ENCODE results near the gene RSF1.
A peak's percentile ranks its signal among the peaks of the same experiment; 100 is the strongest.

Gene RSF1

DNA sequence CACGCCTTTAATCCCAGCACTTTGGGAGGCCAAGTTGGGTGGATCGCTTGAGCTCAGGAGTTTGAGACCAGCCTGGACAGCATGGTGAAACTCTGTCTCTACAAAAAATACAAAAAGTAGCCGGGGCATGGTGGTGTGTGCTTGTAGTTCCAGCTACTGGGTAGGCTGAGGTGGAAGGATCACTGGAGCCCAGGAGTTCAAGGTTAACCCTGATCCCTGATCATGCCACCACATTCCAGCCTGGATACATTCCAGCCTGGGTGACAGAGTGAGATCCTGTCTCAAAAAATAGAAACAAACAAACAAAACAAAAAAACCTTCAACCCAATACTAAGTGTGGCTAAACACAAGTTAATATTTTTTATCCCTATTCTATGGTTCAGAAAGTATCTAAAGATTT lies 116.5 kb downstream of the RSF1 start:
- no peaks in the 10 kb centered on the region for H3K4me1 ChIP-seq (ENCODE audit: control insufficient read depth in 1 of 2, insufficient read depth in 2 of 2, low read length in 2 of 2)
- peak; percentile 28 to 64 for DNase-seq
- no peak overlapping the region for H3K9ac ChIP-seq (ENCODE audit: low read length)
- H3K4me3 ChIP-seq (ENCODE audit: low read depth, low read length) = no peak overlapping the region
- no peaks in the 10 kb centered on the region for H3K9me3 ChIP-seq (ENCODE audit: insufficient read depth, low read depth, low read length)
- no peak overlapping the region for H2AFZ ChIP-seq (ENCODE audit: insufficient read depth, low read length, poor library complexity)
- H3K4me2 ChIP-seq (ENCODE audit: low read length) = no peak overlapping the region
- no peak overlapping the region for H3K18ac ChIP-seq (ENCODE audit: low read length)
- H3K36me3 ChIP-seq (ENCODE audit: control insufficient read depth in 1 of 2, insufficient read depth in 2 of 2, low read length in 2 of 2) = no peaks in the 10 kb centered on the region
- no peak overlapping the region for H4K12ac ChIP-seq (ENCODE audit: low read depth, low read length)
- H3K27ac ChIP-seq (ENCODE audit: low read depth, low read length) = no peak overlapping the region
- H2BK12ac ChIP-seq (ENCODE audit: low read length) = no peak overlapping the region
- no peak overlapping the region for H2BK5ac ChIP-seq (ENCODE audit: low read depth, low read length, poor library complexity)
- no peak overlapping the region for H4K8ac ChIP-seq (ENCODE audit: low read depth, low read length)
- no peak overlapping the region for H3K23ac ChIP-seq (ENCODE audit: low read length)
- H2AK5ac ChIP-seq (ENCODE audit: low read length) = no peak overlapping the region
- no peaks in the 10 kb centered on the region for H3K79me2 ChIP-seq (ENCODE audit: control insufficient read depth, insufficient read depth, low read length, poor library complexity)
- H3K4ac ChIP-seq (ENCODE audit: low read depth, low read length) = no peak overlapping the region
- H3K27me3 ChIP-seq (ENCODE audit: insufficient read depth, low read length) = no peaks in the 10 kb centered on the region
- H3K14ac ChIP-seq (ENCODE audit: low read length) = no peak overlapping the region
- WGBS (ENCODE audit: extremely low coverage, insufficient coverage, insufficient read length) = no CpG with 5 or more reads among the region's 3 CpGs
- H2BK120ac ChIP-seq (ENCODE audit: insufficient read depth, low read length, poor library complexity) = no peak overlapping the region
- H3K79me1 ChIP-seq (ENCODE audit: low read length) = no peaks in the 10 kb centered on the region
- H4K91ac ChIP-seq (ENCODE audit: low read depth, low read length) = no peak overlapping the region

DNA sequence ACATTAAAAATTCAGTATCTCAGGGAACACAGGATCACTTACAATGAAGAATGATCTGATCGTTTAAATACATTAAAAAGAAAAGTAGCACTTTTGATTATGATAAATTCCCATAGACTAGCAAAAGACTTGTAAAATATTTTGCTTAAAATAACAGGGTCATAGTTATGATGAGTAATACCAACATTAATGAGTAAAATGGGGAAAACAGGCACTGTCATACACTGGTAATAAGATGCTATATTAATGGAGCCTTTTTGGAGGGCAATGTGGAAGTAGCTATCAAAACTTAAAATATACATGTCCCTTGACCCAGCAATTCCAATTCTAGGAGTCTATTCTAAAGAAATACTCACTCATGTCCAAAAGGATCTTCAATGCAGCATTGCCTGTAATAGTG lies 121.1 kb downstream of the RSF1 start:
- Histone ChIP-seq H3K18ac (ENCODE audit: low read length) (no peak overlapping the region), H2BK5ac (ENCODE audit: low read depth, low read length, poor library complexity) (no peak overlapping the region), H3K4me2 (ENCODE audit: low read length) (no peak overlapping the region), H3K79me1 (ENCODE audit: low read length) (no peaks in the 10 kb centered on the region), H3K4me1 (ENCODE audit: control insufficient read depth in 1 of 2, insufficient read depth in 2 of 2, low read length in 2 of 2) (no peaks in the 10 kb centered on the region), H3K27me3 (ENCODE audit: insufficient read depth, low read length) (no peaks in the 10 kb centered on the region), H3K4ac (ENCODE audit: low read depth, low read length) (no peak overlapping the region), H3K79me2 (ENCODE audit: control insufficient read depth, insufficient read depth, low read length, poor library complexity) (no peaks in the 10 kb centered on the region), H3K23ac (ENCODE audit: low read length) (no peak overlapping the region), H2AFZ (ENCODE audit: insufficient read depth, low read length, poor library complexity) (no peak overlapping the region), H3K14ac (ENCODE audit: low read length) (no peak overlapping the region), H3K9me3 (ENCODE audit: insufficient read depth, low read depth, low read length) (no peaks in the 10 kb centered on the region), H2AK5ac (ENCODE audit: low read length) (no peak overlapping the region), H4K91ac (ENCODE audit: low read depth, low read length) (no peak overlapping the region), H3K4me3 (ENCODE audit: low read depth, low read length) (no peak overlapping the region), H3K27ac (ENCODE audit: low read depth, low read length) (no peak overlapping the region), H2BK120ac (ENCODE audit: insufficient read depth, low read length, poor library complexity) (no peak overlapping the region), H3K36me3 (ENCODE audit: control insufficient read depth in 1 of 2, insufficient read depth in 2 of 2, low read length in 2 of 2) (peaks cover 0 to 4% of the 10 kb centered on the region in 2 experiments), H4K8ac (ENCODE audit: low read depth, low read length) (no peak overlapping the region), H3K9ac (ENCODE audit: low read length) (no peak overlapping the region), H2BK12ac (ENCODE audit: low read length) (no peak overlapping the region), H4K12ac (ENCODE audit: low read depth, low read length) (no peak overlapping the region)
- WGBS (ENCODE audit: extremely low coverage, insufficient coverage, insufficient read length) = no CpG with 5 or more reads among the region's 1 CpG
- no peak for DNase-seq

DNA sequence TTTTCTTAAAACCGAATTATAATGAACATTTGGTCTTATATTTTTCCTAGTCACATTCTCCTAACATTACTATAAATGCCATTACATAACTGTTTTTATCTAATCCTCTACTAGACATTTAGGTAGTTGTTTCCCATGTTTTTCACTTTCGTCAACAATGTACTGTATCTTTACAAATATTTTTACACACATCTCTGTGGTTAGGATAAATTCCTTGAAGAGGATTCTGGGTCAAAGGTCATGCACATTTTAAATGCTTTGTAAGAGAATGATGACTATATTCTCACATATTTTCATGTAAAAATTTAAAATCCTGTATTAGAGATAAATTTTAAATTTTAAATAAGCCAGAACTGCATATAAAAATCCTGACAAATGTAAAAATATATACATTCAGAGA lies 121.6 kb downstream of the RSF1 start:
- Histone ChIP-seq H3K9ac (ENCODE audit: low read length) (no peak overlapping the region), H3K9me3 (ENCODE audit: insufficient read depth, low read depth, low read length) (no peaks in the 10 kb centered on the region), H4K12ac (ENCODE audit: low read depth, low read length) (no peak overlapping the region), H2BK5ac (ENCODE audit: low read depth, low read length, poor library complexity) (no peak overlapping the region), H4K8ac (ENCODE audit: low read depth, low read length) (no peak overlapping the region), H3K36me3 (ENCODE audit: control insufficient read depth in 1 of 2, insufficient read depth in 2 of 2, low read length in 2 of 2) (peaks cover 0 to 4% of the 10 kb centered on the region in 2 experiments), H3K18ac (ENCODE audit: low read length) (no peak overlapping the region), H2AK5ac (ENCODE audit: low read length) (no peak overlapping the region), H3K79me2 (ENCODE audit: control insufficient read depth, insufficient read depth, low read length, poor library complexity) (no peaks in the 10 kb centered on the region), H3K4ac (ENCODE audit: low read depth, low read length) (no peak overlapping the region), H2AFZ (ENCODE audit: insufficient read depth, low read length, poor library complexity) (no peak overlapping the region), H3K23ac (ENCODE audit: low read length) (no peak overlapping the region), H2BK120ac (ENCODE audit: insufficient read depth, low read length, poor library complexity) (no peak overlapping the region), H2BK12ac (ENCODE audit: low read length) (no peak overlapping the region), H4K91ac (ENCODE audit: low read depth, low read length) (no peak overlapping the region), H3K79me1 (ENCODE audit: low read length) (no peaks in the 10 kb centered on the region), H3K14ac (ENCODE audit: low read length) (no peak overlapping the region), H3K4me2 (ENCODE audit: low read length) (no peak overlapping the region), H3K4me1 (ENCODE audit: control insufficient read depth in 1 of 2, insufficient read depth in 2 of 2, low read length in 2 of 2) (no peaks in the 10 kb centered on the region), H3K27me3 (ENCODE audit: insufficient read depth, low read length) (no peaks in the 10 kb centered on the region), H3K27ac (ENCODE audit: low read depth, low read length) (no peak overlapping the region), H3K4me3 (ENCODE audit: low read depth, low read length) (no peak overlapping the region)
- no CpG with 5 or more reads among the region's 2 CpGs for WGBS (ENCODE audit: extremely low coverage, insufficient coverage, insufficient read length)
- peak in 1 of 2 donors; percentile 25 for DNase-seq

DNA sequence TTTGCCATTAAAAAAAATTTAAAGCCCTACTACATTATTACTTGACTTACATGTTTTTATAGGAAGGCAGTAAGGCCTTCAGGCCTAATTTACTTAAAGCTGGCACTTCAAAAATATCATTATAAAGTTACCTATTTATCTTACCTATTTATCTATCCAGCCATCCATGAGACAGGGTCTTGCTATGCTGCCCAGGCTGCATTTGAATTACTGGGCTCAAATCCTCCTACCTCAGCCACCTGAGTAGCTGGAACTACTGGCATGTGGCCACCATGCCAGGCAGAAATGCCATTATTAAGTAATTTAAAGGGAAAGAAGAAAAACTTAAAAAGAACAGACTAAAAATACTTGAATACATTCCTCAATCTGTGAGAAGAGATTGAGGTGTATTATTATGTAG lies 122.7 kb downstream of the RSF1 start:
- Histone ChIP-seq H2BK120ac (ENCODE audit: insufficient read depth, low read length, poor library complexity) (no peak overlapping the region), H3K23ac (ENCODE audit: low read length) (no peak overlapping the region), H3K4me3 (ENCODE audit: low read depth, low read length) (no peak overlapping the region), H3K4ac (ENCODE audit: low read depth, low read length) (no peak overlapping the region), H3K9ac (ENCODE audit: low read length) (no peak overlapping the region), H3K36me3 (ENCODE audit: control insufficient read depth in 1 of 2, insufficient read depth in 2 of 2, low read length in 2 of 2) (peaks cover 0 to 4% of the 10 kb centered on the region in 2 experiments), H4K8ac (ENCODE audit: low read depth, low read length) (no peak overlapping the region), H3K79me1 (ENCODE audit: low read length) (no peaks in the 10 kb centered on the region), H4K91ac (ENCODE audit: low read depth, low read length) (no peak overlapping the region), H2AFZ (ENCODE audit: insufficient read depth, low read length, poor library complexity) (no peak overlapping the region), H2BK5ac (ENCODE audit: low read depth, low read length, poor library complexity) (no peak overlapping the region), H2AK5ac (ENCODE audit: low read length) (no peak overlapping the region), H3K79me2 (ENCODE audit: control insufficient read depth, insufficient read depth, low read length, poor library complexity) (no peaks in the 10 kb centered on the region), H3K27me3 (ENCODE audit: insufficient read depth, low read length) (no peaks in the 10 kb centered on the region), H3K27ac (ENCODE audit: low read depth, low read length) (no peak overlapping the region), H3K4me1 (ENCODE audit: control insufficient read depth in 1 of 2, insufficient read depth in 2 of 2, low read length in 2 of 2) (no peaks in the 10 kb centered on the region), H3K18ac (ENCODE audit: low read length) (no peak overlapping the region), H2BK12ac (ENCODE audit: low read length) (no peak overlapping the region), H3K14ac (ENCODE audit: low read length) (no peak overlapping the region), H4K12ac (ENCODE audit: low read depth, low read length) (no peak overlapping the region), H3K4me2 (ENCODE audit: low read length) (no peak overlapping the region), H3K9me3 (ENCODE audit: insufficient read depth, low read depth, low read length) (no peaks in the 10 kb centered on the region)
- no peak for DNase-seq
